ENCODE measurements around the gene RLN3.

Gene RLN3

DNA sequence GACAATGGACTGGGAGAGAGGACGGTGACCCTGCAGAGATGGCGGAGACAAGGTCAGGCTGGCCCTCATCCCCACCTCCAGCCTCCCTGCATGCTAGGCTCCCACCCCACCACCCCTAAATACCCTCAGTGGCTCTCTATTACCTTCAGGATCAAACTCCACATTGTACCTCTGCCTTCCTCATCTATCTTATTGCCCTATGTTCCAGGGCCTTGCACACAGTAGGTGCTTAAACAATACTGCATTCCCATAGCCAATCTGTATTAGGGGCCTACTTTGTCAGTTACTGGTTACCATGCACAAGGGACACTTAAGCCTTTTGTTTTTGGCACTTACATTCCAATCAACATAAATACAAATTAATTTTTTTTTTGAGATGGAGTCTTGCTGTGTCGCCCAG, 27.4 kb downstream of the RLN3 start:
- Histone ChIP-seq H4K20me1 (ENCODE audit: insufficient read depth) (no peaks in the 10 kb centered on the region), H3K36me3 (ENCODE audit: insufficient read depth) (no peaks in the 10 kb centered on the region), H3K27ac (no peak overlapping the region), H3K79me2 (ENCODE audit: insufficient read depth, low read depth) (no peaks in the 10 kb centered on the region), H3K4me1 (ENCODE audit: low read depth, poor library complexity, severe bottlenecking) (no peaks in the 10 kb centered on the region), H3K9ac (no peak overlapping the region), H2AFZ (ENCODE audit: low read depth) (no peak overlapping the region), H3K27me3 (ENCODE audit: insufficient read depth, low read depth) (no peaks in the 10 kb centered on the region; the same call in 1 of the 2 replicates), H3K4me3 (IDR thresholded peaks at IDR 0.05; ENCODE audit: insufficient read depth, low read depth, low read length) (no peak overlapping the region), H3K4me2 (no peak overlapping the region)
- TF ChIP-seq, protein P1, sequence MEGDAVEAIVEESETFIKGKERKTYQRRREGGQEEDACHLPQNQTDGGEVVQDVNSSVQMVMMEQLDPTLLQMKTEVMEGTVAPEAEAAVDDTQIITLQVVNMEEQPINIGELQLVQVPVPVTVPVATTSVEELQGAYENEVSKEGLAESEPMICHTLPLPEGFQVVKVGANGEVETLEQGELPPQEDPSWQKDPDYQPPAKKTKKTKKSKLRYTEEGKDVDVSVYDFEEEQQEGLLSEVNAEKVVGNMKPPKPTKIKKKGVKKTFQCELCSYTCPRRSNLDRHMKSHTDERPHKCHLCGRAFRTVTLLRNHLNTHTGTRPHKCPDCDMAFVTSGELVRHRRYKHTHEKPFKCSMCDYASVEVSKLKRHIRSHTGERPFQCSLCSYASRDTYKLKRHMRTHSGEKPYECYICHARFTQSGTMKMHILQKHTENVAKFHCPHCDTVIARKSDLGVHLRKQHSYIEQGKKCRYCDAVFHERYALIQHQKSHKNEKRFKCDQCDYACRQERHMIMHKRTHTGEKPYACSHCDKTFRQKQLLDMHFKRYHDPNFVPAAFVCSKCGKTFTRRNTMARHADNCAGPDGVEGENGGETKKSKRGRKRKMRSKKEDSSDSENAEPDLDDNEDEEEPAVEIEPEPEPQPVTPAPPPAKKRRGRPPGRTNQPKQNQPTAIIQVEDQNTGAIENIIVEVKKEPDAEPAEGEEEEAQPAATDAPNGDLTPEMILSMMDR (conservative IDR thresholded peaks at IDR 0.05; ENCODE audit: low read depth, low read length): no peak

DNA sequence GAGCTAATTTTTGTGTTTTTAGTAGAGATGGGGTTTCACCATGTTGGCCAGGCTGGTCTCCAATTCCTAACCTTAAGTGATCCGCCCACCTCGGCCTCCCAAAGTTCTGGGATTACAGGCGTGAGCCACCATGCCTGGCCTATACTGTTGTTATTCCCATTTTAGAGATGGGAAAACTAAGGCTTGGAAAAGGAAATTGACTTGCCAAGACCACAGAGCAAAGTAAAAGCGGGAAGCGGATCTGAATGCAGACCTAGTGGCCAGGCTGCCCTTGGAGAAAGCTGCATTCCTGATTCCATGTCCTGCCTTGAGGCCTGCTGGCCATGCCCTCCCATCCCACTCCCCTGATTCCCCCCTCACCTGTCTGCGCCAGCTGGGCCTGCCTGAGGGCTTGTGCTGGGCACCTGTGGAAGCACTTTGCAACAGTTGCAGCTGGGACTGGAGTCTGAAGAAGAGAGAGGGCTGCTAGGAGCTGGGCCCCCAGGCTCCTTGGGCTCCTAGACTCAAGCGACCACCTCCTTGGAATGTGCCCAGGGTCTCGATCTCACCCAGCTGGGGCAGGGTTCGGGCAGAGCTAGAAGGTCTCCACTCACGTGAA, 28.2 kb downstream of the RLN3 start:
- TF ChIP-seq, protein P1 (conservative IDR thresholded peaks at IDR 0.05; ENCODE audit: low read depth, low read length): no peak
- Histone ChIP-seq H3K9ac (no peak overlapping the region), H3K4me3 (IDR thresholded peaks at IDR 0.05; ENCODE audit: insufficient read depth, low read depth, low read length) (no peak overlapping the region), H3K36me3 (ENCODE audit: insufficient read depth) (no peaks in the 10 kb centered on the region), H3K27ac (no peak overlapping the region), H3K27me3 (ENCODE audit: insufficient read depth, low read depth) (peaks cover 3% of the 10 kb centered on the region; the same call in 1 of the 2 replicates), H3K4me1 (ENCODE audit: low read depth, poor library complexity, severe bottlenecking) (no peaks in the 10 kb centered on the region), H3K4me2 (no peak overlapping the region), H3K79me2 (ENCODE audit: insufficient read depth, low read depth) (no peaks in the 10 kb centered on the region), H4K20me1 (ENCODE audit: insufficient read depth) (no peaks in the 10 kb centered on the region), H2AFZ (ENCODE audit: low read depth) (no peak overlapping the region)

DNA sequence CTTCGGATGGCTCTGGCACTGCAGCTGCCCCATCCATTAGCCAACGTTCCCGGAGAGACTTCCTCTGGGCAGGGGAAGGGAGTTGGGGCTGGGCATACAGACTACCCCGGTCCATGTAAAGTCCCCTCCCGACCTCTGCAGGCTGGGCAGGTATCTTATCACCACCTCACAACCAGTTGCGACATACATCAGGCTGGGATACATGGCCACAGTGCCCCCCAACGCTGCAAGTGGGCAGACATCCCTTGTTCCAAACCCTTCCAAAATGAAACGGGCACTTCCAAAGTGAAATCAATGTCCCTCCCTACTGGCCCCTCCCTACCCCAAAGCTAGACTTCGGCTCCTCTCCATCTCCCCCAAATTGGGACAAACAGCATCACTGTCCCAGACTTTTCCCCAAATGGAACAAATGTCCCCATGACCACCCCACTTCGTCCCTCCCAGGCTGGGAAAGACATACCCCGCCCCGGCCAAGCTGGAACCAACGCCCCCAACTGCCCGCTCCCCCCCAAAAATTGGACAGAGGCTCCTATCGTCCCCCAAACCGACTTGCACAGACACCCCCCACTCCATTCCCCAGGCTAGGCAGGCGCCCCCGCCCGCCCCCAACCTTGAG, 28.9 kb downstream of the RLN3 start:
- Histone ChIP-seq H2AFZ (ENCODE audit: low read depth) (no peak overlapping the region), H3K27me3 (ENCODE audit: insufficient read depth, low read depth) (peaks cover 5% of the 10 kb centered on the region; the same call in 1 of the 2 replicates), H3K9ac (no peak overlapping the region), H4K20me1 (ENCODE audit: insufficient read depth) (no peaks in the 10 kb centered on the region), H3K4me3 (IDR thresholded peaks at IDR 0.05; ENCODE audit: insufficient read depth, low read depth, low read length) (no peak overlapping the region), H3K27ac (no peak overlapping the region), H3K36me3 (ENCODE audit: insufficient read depth) (no peaks in the 10 kb centered on the region), H3K79me2 (ENCODE audit: insufficient read depth, low read depth) (no peaks in the 10 kb centered on the region), H3K4me1 (ENCODE audit: low read depth, poor library complexity, severe bottlenecking) (no peaks in the 10 kb centered on the region), H3K4me2 (no peak overlapping the region)
- TF ChIP-seq, protein P1 (conservative IDR thresholded peaks at IDR 0.05; ENCODE audit: low read depth, low read length): no peak

DNA sequence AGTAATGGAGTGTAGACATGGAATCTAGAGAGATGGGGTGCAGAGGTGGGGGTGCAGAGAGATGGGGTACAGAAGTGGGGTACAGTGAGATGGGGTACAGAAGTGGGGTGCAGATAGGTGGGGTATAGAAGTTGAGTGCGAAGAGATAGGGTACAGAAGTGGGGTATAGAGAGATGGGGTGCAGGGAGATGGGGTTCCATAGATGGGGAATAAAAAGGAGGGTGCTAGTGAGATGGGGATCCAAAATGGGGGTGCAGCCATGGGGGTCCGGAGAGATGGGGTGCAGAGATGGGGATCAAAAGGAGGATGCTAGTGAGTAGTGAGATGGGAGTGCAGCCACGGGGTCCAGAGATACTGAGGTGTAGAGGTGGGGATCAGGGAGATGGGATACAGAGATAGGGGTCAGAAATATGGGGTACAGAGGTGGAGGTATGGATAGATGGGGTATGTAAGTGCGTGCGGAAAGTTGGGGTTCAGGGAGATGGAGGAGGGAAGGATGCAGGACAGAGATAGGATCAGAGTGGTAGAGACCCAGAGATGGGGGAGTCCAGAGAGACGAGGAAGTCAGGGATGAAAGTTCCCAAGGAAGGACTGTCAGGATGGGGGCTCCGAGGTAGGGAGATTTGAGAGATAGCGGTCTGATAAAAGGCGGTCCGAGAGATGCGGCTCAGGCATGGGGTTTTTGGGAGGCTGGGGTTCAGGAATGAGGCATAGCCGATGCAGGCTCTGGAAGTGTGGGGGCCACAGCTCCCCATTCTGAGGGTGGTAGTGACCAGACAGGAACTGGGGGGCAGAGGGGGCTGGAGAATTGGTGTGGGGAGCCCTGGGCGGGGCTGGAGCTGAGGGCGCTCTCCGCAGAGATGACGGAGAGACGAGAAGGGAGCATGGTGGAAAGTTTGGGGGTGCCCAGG, 30.5 kb downstream of the RLN3 start:
- H3K79me2 ChIP-seq (ENCODE audit: insufficient read depth, low read depth): no peaks in the 10 kb centered on the region
- no peak overlapping the region for H3K27ac ChIP-seq
- no peak overlapping the region for H3K4me3 ChIP-seq (IDR thresholded peaks at IDR 0.05; ENCODE audit: insufficient read depth, low read depth, low read length)
- H3K36me3 ChIP-seq (ENCODE audit: insufficient read depth): no peaks in the 10 kb centered on the region
- TF ChIP-seq, protein P1 (conservative IDR thresholded peaks at IDR 0.05; ENCODE audit: low read depth, low read length): no peak
- peak overlapping the region; percentile 61; the same call in 1 of the 2 replicates for H2AFZ ChIP-seq (ENCODE audit: low read depth)
- H3K4me1 ChIP-seq (ENCODE audit: low read depth, poor library complexity, severe bottlenecking): no peaks in the 10 kb centered on the region
- H4K20me1 ChIP-seq (ENCODE audit: insufficient read depth): no peaks in the 10 kb centered on the region
- H3K4me2 ChIP-seq: no peak overlapping the region
- no peak overlapping the region for H3K9ac ChIP-seq
- peaks cover 5% of the 10 kb centered on the region; the same call in 1 of the 2 replicates for H3K27me3 ChIP-seq (ENCODE audit: insufficient read depth, low read depth)

Data from KMS-11 (cell line).